GM13976 (cell line): ENCODE measurements around the gene AQP12B.

Source experiments
- DNase-seq: peaks from one replicate; pipeline ENCODE4 v3.0.0; 2012; ENCODE audit warnings: low spot score
- in situ Hi-C: fragments of 300-500 bp; cut with MboI; formaldehyde crosslinking; loops from one replicate; pipeline ENCODE4 v1.12.0; 2022; ENCODE audit warnings: low sequenced_read_pairs, mixed read lengths, inconsistent platforms; ENCODE audit not compliant: unreplicated experiment
- TF ChIP-seq, protein P1 (sequence below): IDR thresholded peaks from 2 replicates; pipeline ENCODE4 v1.5.1; 2012; ENCODE audit warnings: borderline replicate concordance, mild to moderate bottlenecking; ENCODE audit not compliant: insufficient read depth; ENCODE audit errors: extremely low read depth, missing control alignments, control extremely low read depth

AQP12B gene

DNA sequence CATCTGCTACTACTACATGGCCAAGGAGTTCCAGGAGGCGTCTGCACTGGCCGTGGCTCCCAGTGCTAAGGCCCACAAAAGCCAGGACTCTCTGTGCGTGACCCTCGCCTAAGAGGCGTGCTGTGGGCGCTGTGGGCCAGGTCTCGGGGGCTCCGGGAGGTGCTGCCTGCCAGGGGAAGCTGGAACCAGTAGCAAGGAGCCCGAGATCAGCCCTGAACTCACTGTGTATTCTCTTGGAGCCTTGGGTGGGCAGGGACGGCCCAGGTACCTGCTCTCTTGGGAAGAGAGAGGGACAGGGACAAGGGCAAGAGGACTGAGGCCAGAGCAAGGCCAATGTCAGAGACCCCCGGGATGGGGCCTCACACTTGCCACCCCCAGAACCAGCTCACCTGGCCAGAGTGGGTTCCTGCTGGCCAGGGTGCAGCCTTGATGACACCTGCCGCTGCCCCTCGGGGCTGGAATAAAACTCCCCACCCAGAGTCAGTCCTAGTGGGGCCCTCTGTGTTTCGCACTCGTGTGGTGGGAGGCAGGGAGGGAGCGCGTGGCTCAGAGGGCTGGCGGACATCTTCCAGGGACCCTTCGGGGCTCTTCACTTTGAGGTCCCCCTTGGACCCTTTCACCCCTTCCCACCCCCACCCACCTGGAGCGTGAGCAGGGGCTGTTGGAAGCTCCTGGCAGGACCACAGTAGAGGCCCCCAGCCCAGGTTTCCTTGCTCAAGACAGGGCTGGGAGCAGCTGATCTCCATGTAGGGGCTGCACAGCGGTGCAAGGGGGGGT, 51.7 kb downstream of the AQP12B start:
- DNase-seq, result no peak
- in situ Hi-C loops, result no loop called here
- TF ChIP-seq, protein P1, sequence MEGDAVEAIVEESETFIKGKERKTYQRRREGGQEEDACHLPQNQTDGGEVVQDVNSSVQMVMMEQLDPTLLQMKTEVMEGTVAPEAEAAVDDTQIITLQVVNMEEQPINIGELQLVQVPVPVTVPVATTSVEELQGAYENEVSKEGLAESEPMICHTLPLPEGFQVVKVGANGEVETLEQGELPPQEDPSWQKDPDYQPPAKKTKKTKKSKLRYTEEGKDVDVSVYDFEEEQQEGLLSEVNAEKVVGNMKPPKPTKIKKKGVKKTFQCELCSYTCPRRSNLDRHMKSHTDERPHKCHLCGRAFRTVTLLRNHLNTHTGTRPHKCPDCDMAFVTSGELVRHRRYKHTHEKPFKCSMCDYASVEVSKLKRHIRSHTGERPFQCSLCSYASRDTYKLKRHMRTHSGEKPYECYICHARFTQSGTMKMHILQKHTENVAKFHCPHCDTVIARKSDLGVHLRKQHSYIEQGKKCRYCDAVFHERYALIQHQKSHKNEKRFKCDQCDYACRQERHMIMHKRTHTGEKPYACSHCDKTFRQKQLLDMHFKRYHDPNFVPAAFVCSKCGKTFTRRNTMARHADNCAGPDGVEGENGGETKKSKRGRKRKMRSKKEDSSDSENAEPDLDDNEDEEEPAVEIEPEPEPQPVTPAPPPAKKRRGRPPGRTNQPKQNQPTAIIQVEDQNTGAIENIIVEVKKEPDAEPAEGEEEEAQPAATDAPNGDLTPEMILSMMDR, result no peak

DNA sequence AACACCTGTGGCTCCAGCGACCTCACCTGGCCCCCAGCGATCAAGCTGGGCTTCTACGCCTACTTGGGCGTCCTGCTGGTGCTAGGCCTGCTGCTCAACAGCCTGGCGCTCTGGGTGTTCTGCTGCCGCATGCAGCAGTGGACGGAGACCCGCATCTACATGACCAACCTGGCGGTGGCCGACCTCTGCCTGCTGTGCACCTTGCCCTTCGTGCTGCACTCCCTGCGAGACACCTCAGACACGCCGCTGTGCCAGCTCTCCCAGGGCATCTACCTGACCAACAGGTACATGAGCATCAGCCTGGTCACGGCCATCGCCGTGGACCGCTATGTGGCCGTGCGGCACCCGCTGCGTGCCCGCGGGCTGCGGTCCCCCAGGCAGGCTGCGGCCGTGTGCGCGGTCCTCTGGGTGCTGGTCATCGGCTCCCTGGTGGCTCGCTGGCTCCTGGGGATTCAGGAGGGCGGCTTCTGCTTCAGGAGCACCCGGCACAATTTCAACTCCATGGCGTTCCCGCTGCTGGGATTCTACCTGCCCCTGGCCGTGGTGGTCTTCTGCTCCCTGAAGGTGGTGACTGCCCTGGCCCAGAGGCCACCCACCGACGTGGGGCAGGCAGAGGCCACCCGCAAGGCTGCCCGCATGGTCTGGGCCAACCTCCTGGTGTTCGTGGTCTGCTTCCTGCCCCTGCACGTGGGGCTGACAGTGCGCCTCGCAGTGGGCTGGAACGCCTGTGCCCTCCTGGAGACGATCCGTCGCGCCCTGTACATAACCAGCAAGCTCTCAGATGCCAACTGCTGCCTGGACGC, 52.5 kb downstream of the AQP12B start:
- TF ChIP-seq, protein P1, result no peak
- DNase-seq, result no peak
- in situ Hi-C loops, result no loop called here

DNA sequence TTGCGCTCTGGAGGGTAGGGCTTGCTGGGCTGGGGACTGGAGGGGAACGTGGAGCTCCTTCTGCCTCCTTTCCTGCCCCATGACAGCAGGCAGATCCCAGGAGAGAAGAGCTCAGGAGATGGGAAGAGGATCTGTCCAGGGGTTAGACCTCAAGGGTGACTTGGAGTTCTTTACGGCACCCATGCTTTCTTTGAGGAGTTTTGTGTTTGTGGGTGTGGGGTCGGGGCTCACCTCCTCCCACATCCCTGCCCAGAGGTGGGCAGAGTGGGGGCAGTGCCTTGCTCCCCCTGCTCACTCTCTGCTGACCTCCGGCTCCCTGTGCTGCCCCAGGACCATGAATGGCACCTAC, 53.1 kb downstream of the AQP12B start:
- TF ChIP-seq, protein P1, result no peak
- in situ Hi-C loops, result no loop called here
- no peak for DNase-seq

DNA sequence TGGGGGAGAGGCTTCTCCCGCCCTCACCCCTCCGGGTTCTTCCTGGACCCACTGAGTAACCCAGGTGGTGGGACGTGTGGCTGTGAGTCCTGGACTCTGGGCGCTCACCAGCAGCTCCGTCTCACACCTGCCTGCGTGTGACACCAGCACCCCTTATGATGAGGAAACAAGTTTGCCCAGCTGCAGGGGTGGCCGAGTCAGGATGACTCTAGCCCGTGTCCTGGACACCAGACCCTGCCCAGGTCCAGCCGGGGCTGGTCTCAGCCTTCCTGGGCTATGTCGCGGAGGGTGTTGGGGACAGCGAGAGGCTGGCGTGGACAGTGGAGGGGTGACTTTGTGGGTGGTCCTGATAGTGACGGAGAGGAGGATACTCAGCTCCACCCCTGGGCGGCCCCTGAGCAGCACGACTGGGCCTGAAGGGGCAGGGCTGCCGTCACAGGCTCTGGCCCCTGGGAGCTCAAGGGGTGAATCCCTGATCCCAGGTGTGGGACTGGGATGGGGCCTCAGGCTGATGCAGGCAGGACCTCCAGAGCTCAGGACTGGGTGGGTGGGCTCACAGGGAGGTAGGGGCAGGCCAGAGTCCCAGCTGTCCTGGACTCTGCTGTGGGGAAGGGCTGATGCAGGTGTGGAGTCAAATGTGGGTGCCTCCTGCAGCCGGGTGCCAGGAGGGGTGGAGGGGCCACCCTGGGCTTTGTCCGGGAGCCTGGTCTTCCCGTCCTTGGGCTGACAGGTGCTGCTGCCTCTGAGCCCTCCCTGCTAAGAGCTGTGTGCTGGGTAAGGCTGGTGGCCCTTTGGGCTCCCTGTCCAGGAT, 53.7 kb downstream of the AQP12B start:
- no peak for DNase-seq
- TF ChIP-seq, protein P1, result no peak
- in situ Hi-C loops, result no loop called here

DNA sequence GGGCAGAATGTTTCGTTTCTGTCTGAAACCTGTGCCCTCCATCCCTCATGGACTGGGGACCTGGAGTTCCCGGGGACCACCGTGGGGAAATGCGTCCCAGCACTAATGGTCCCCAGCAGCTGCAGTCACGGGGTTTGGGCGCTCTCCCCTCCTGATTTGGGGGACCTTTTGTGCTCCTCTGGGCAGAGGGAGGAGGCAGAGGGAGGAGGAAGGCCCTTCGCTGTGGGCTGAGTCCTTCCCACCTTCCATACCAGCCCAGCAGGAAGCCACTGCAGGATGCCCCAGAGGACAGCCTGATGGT, 54.2 kb downstream of the AQP12B start:
- DNase-seq, result no peak
- in situ Hi-C loops, result no loop called here
- TF ChIP-seq, protein P1, result no peak

DNA sequence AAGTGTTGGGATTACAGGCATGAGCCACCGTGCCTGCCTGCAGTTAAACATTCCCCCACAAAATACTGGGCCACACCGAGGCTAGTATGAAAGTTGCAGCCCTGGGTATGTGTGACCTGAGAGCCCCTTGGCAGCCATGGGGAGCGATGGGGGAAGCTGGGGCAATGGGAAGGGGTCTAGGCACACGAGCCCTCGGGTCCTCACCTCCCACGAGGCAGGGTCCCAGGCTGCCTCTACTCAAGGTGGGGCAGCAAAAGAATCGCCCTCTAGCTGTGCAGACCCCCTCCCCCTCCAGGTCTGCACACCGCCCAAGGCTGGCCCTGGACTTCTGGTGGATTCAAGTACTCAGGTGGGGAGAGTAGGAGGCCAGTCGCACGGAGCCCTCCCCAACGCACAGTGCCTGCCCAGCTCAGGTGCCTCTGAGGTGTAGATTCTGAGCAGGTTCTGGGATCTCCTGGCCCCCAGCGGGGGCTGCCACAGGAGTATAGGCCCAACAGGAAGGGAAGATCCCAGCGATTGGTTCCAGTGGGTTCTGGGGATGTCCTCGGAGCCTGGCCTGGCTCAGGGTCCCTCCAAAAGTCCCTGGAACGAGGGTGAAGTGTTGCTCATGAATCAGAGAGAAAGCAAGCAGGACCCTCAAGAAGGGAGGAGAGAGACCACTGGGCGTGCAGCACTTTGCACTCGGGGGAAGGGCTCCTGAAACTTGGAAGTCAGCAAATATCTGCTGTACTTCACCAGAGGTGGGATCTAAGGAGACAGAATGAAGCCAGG, 54.8 kb downstream of the AQP12B start:
- in situ Hi-C loops, result no loop called here
- TF ChIP-seq, protein P1, result no peak

More for the DNA sequence above, 54.8 kb downstream of the AQP12B start:
- no peak for DNase-seq
